ENCODE measurements around the gene ST6GALNAC2.
"Not testable (repeated sequence)": the region's sequence is repeated elsewhere in the genome, so short reads cannot be mapped to it uniquely, and the experiment has no call there.

ST6GALNAC2 gene

GRCh38 chr17:76538941-76539570, 46.6 kb downstream of the ST6GALNAC2 start:
- no peak for DNase-seq

- no peak for DNase-seq
Observed at GRCh38 chr17:76538281-76538931, 47.3 kb downstream of the ST6GALNAC2 start.

DNA sequence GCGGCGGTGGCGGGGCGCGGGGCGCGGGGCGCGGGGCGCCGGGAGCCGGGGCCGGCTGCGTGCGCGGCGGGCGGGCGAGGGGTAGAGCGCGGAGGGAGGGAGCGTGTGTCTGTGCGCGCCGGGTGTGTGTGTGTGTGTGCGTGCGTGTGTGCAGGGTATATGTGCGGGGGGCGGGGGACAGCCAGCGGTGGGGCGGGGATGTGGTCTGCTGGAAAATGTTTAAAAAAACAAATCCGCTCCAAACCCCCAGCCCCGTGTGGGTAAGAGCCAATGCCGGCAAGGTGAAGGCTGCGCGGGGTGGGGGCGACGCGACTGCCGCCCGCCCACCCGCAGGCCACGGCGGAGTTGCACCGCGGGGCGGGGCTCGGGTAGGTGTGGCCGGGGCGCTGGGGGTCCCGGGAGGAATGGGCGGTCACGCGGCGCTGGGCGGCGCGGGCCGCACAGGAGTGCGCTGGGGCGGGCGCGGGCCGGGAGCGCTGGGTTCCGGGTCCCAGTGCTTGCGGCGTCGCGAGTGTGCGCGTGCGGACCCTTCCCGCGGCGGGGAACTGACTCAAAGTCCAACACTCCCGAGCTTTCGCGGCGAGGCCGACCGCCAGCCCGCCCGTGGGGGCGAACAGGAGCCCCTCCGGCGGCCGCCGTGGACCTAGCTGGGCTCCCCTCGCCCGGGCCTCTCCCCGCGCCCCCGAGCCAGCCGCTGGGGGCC, 47.9 kb downstream of the ST6GALNAC2 start, which contains the start of gene CYGB:
Gene CYGB (minus strand): TSS at position 132 of the 703 bp plus-strand sequence. CDS start 167 bp downstream, outside the sequence.
- no peak for DNase-seq

- no peak for DNase-seq
Observed at GRCh38 chr17:76537288-76537577, 48.4 kb downstream of the ST6GALNAC2 start.

DNA sequence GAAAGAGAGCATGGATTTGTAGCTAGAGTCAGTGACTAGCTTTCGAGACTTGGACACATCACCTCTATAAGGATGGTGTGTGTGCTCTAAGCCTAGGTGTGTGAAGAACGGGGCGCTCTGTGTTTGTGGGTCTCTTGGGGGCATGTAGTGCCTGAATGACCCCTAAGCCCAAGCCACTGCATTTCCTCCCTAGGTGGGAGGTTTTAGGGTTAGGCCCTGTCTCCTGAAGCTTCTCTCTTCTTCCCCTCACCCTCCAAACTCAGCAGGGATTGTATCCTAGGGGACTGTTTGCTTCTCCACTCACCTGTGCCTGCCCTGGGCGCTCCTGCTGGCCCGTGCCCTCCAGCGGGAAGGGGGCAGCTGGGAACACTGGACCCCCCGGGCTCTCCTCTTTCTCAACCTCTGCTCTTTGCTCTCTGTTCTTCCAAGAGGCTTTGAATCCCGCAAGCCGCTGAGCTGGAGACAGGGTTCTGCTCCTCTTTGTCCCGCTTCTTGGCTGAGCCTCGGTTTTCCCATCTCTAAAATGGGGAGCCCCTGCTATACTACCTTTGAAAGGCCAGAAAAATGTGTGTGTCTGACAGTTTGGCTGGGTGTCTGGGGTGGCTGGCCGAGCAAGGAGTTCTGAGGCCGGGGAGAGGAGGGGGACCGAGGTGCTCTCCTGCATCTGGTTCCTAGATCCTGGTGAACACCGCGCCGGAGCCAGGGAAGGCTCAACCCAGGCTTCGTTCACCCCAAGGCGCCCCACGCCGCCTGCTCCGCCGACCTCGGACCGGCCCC, 49.0 kb downstream of the ST6GALNAC2 start:
- no peak for DNase-seq

GRCh38 chr17:76535788-76536510, 49.7 kb downstream of the ST6GALNAC2 start:
- DNase-seq, result no peak

GRCh38 chr17:76534831-76535732, 50.6 kb downstream of the ST6GALNAC2 start:
- DNase-seq, result no peak

DNA sequence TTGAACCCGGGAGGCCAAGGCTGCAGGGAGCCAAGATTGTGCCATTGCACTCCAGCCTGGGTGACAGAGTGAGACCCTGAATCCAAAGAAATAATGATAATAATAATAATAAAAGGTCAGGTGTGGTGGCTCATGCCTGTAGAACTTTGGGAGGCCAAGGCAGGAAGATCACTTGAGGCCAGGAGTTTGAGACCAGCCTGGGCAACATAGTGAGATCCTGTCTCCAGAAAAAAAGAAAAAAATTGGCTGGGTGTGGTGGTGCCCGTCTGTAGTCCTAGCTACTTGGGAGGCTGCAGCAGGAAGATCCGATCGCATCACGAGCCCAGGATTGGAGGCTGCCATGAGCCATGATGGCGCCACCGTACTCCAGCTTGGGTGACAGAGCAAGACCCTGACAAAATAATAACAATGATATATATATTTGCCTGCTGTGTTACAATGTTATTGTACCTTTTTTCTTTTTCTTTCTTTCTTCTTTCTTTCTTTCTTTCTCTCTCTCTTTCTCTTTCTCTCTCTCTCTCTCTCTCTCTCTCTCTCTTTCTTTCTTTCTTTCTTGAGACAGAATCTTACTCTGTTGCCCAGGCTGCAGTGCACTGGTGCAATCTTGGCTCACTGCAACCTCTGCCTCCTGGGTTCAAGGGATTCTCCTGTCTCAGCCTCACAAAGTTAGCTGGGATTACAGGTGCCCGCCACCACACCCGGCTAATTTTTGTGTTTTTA, 51.9 kb downstream of the ST6GALNAC2 start:
- not testable (repeated sequence) for DNase-seq

GRCh38 chr17:76532072-76532651, 53.5 kb downstream of the ST6GALNAC2 start:
- no peak for DNase-seq

- no peak for DNase-seq
Observed at GRCh38 chr17:76531486-76532038, 54.1 kb downstream of the ST6GALNAC2 start.

GRCh38 chr17:76530811-76531485, 54.7 kb downstream of the ST6GALNAC2 start:
- DNase-seq, result no peak

GRCh38 chr17:76530095-76530723, 55.5 kb downstream of the ST6GALNAC2 start:
- DNase-seq, result no peak

GRCh38 chr17:76529224-76530094, 56.2 kb downstream of the ST6GALNAC2 start:
- DNase-seq, result peak in 1 of 2 donors; percentile 38

- DNase-seq, result no peak
Observed at GRCh38 chr17:76528528-76529223, 57.0 kb downstream of the ST6GALNAC2 start.

DNA sequence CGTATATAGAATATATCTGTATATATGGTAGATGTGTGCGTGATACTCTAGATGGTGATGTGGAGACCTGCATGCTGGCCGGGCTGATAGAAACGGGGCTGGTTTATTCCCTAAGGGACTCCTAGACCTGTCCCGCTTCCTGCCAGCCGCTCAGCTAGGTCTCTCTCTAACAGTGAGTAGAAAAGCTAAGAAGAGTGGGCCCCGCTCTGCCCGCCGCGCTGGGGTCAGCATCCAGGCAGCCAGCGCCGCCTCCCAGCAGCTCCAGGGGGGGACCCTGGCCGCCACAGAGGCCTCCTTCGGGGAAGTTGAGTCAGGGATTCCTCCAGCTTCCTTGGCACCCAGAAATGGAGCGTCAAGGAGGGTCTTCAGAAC, 57.5 kb downstream of the ST6GALNAC2 start:
- DNase-seq, result no peak

- no peak for DNase-seq
Observed at GRCh38 chr17:76527430-76528111, 58.1 kb downstream of the ST6GALNAC2 start.

- DNase-seq, result not testable (repeated sequence)
Observed at GRCh38 chr17:76527016-76527415, 58.6 kb downstream of the ST6GALNAC2 start.

Measured in hippocampal formation (tissue), 2 donors.